ENCODE measurements around the gene LPGAT1.

Gene LPGAT1

GRCh38 chr1:211753649-211754251 is 76.8 kb downstream of the LPGAT1 start:
- no peak for DNase-seq

- no peak for DNase-seq
Measured at GRCh38 chr1:211752951-211753486, 77.5 kb downstream of the LPGAT1 start.

DNA sequence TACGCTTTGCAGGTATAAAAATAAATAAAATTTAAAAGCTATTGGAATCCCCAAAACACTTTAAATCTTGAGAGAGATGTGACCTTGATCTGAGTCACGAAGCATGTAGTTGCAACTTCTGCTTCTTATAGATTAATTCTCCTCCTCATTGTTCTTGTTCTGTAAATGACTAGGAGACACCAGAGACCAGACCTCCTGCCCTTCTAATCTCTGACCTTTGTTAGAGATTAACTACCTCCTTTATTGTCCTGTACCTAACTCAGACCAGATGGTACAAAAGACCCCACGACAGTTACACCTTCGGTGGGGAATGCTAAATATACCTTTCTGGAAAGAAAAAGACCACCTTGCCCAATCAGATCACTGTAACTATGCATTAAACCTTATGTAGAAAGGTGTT is 78.2 kb downstream of the LPGAT1 start:
- DNase-seq: no peak

- DNase-seq: no peak
Measured at GRCh38 chr1:211751438-211751837, 79.1 kb downstream of the LPGAT1 start.

- DNase-seq: no peak
Measured at GRCh38 chr1:211750599-211750998, 80.0 kb downstream of the LPGAT1 start.

DNA sequence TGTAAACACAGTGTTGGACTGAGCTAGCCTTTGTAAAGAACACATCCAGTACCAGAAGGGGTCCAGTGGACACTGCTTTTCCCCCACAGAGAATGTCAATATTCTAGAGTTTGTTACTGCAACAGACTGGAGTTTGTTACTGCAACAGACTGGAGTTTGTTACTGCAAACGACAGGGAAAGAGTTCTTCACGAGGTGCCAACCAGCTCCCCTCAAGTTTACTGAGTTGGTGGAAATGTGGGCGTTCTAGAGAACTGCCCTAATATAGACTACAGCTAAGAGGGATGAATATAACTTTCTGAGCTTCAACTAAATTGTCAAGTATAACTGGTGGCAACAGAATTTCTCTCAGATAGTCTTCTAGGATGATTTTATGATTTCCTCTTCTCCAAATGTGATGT is 81.3 kb downstream of the LPGAT1 start:
- DNase-seq: no peak

DNA sequence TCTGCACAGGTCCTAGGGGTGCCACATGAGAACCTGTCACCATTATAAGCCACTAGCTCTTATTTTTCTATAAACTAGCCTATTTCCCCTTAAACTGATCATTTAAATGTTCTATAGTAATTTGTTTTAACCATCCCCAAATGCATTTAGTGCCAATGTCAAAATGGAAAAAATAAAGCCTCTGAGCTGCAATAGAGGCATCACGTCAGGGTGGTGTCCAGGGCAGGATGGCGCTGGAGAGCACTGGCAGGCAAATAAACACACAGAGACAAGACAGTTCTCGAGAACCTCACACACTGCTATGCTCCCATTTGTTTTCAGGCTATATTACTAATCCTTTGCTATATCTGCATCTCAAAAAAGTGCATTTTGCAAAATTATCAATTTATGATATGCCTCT is 81.8 kb downstream of the LPGAT1 start:
- DNase-seq: no peak

DNA sequence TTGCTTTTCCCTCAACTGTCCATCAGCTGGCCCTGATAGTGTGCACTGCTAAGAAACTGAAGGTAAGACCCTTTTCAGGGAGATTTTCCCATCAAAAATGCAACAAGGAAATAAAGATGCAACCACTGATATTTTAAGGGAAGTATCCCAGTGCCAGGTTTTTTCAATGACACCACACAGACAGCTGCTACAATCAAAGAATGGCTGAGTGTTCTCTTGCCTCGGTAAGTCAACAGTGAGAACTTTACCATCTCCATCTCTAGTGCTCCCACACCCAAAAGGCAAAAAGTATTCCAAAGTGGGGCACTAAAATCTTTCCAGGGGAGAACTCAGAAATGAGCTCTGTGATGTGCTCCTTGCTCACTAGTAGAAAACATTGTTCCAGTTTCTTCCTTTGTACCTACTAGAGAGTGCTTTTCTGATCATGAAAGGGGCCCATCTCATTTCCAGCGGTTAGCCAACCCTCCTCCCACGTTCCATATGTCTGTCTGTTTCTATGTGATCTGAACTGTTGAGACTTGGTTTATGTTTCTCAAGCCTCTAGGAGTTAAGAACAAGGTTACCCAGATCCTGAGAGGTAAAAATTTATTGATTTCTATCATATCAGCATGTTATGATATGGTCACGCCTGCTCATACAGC is 87.6 kb downstream of the LPGAT1 start:
- DNase-seq: no peak

- DNase-seq: no peak
Measured at GRCh38 chr1:211742272-211742671, 88.3 kb downstream of the LPGAT1 start.

GRCh38 chr1:211741788-211742187 is 88.8 kb downstream of the LPGAT1 start:
- no peak for DNase-seq

- DNase-seq: no peak
Measured at GRCh38 chr1:211741116-211741515, 89.4 kb downstream of the LPGAT1 start.

- no peak for DNase-seq
Measured at GRCh38 chr1:211739671-211740411, 90.7 kb downstream of the LPGAT1 start.

DNA sequence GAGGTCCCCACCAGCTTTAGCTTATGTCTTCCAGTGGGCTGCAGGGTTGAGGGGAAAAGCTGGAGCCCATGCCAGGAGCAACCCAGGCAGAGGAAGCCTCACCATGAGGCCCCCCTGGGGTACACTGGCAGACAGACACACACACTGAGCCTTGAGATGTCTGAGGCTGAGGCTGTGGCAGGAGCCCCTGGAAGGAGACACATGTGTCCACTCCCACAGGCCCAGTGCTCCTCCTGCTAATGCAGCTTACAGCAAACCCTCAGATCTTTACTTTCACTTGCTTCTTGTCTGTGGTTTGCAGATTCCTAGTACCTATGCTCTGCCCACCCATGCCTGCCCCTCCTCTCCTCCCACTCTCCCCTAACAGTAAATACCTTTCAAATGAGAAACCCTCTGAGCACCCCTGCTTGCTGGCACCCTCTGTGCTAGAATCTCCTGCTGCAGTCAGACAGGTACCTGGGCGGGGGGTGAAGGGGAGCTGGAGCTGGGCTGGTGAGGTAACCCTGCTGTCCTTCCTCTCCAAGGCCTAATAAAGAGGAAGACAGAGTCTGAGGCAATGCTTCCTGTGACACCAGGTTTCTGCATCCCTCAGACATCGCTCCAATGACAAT is 91.8 kb downstream of the LPGAT1 start:
- DNase-seq: no peak

GRCh38 chr1:211738096-211738690 is 92.4 kb downstream of the LPGAT1 start:
- no peak for DNase-seq

GRCh38 chr1:211737115-211738035 is 93.2 kb downstream of the LPGAT1 start:
- no peak for DNase-seq

DNA sequence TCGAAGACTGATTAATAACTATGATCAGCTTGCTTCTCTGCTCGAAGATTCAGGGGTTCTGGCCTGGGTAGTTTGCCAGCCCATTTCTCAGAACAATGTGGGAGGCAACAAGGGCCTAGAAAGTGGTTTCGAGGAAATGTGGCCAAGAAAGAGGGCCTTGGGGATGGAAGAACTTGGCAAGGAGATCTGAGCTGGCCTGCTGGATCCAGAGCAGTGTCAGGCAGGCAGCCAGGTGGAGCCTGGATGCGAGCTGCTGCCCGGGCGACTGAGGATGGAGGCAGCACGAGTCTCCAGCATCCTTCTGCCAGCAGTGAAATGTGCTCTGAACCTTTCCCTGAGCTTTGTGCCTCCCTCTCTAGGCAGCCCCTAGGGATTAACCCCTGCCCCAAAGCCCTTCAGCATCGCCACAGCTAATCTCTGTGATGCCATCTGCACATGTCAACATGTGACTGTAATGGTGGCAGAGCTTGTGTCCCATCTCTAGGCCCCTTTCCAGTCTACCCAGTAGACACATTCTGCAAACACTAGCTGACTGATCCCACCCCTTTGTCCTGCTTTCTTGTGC is 94.1 kb downstream of the LPGAT1 start:
- DNase-seq: no peak

DNA sequence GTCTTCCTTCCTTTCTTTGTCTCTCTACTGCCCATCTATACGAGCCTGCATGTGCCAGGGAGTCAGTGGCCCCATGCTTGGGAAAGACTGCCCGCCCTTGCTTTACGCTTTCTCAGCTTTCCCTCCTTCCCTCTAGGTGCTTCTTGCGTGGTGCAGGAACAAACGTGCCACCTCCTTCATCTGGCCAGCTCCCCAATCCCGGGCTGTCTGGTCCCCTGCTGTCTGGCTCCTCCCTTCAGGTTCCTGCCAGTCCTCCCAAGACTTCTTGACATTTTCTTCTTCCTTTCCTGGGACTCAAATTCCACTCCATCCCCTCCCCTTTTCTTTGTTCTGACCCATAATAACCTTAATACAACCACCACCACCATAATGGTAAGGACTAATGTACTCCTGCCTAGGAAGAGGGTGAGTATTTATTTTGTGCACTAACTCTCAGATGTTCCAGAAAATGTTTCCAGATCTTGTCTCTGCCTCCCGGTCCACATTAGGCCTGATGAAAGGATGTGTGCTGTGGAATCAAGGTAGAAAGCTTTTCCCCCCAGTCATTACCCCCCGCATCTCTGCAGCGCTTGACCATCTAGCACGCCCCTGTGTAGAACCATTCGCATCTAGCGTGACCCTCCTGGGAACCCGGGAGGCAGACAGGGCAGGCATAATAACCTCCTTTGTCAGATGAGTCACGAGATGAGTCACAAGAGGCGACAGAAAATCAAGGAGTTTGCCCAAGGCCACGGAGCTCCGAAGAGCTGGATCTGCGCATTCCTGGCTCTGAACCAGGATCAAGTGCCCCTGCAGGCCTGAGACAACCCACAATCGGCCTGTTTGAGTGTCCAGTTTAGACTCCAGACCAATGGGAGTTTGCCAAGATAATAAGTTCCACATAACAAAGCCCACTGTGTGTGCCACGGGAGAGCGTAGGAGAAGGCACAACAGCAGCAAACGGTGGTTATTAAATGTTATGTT is 95.1 kb downstream of the LPGAT1 start:
- DNase-seq: no peak

- peak; percentile 75 for DNase-seq
Measured at GRCh38 chr1:211734791-211735190, 95.8 kb downstream of the LPGAT1 start.

DNA sequence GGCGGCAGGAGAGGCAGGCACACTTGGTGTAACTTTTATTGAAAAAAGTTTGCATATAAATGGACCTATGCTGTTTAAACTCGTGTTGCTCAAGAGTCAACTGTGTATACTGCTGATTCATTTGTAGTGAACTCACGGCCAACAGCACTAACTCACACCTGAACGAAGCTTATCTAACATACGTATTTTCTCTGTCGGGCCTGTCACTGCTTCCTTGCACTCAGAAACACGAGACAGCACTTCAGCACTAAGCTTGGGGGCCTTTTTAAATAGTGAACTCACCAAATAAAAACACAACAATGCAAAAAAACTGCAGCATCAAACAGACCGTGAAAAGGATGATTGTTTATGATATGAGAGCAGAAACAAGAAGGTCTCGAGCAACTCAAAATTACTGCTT is 96.2 kb downstream of the LPGAT1 start:
- peak; percentile 47 for DNase-seq

DNA sequence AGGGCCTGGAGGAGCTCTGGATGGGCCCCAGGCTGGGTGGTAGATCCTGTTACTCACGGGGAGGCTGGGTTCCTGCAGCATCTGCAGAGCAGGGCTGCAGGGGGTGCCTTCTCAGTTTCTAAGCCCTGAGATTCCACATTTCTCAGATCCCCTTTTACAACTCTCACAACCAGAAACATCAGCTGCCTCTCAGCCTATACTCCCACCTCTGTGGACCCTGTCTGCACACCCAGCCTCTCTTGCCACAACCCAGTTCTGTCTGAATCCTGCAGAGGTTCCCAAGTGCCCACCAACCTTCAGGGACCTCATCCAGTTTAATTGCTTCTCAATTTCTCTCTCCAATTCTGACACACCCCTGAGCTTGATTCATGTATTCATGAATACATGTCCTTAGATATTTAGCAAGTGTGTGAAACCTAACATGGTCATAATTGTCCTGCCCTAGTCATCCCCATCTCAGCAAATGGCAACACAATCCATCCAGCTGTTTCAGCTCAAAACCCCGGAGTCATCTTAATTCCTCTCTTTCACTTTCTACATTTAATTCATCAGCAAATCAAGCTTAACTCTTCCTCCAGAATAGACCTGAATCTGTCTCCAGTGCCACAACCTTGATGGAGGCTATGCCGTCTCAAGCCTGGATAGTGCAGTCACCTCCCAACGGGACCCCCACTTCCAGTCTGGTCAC is 98.1 kb downstream of the LPGAT1 start:
- DNase-seq: no peak
